Psoas muscle (tissue), 8 donors: Measurements from ENCODE around the gene TM7SF2. TPM values are rescaled to one million over a fixed set of nuclear protein-coding genes. Genes with fewer than 3 reads are reported as not detected.

ENCODE experiments used
- ATAC-seq, 4 donors: fragments of 200-7000 bp; cut with Tn5 transposase; one replicate each; pipeline ENCODE4 v1.9.1; 2020; ENCODE audit warnings: moderate library complexity in 3 of 4, mild to moderate bottlenecking in 2 of 4
- DNase-seq, 2 donors: peaks; one replicate each; pipeline ENCODE4 v3.0.0-alpha.2; 2020
- H3K27ac ChIP-seq: fragments of 200-600 bp; one replicate; pipeline ENCODE4 v1.8.0; 2022
- H3K27me3 ChIP-seq, 3 donors: fragments of 200-600 bp in 1 of 3; one replicate each; pipeline versions ENCODE4 v1.6.1 to v1.8.0; 2013 to 2022; ENCODE audit warnings: low read length in 2 of 3, mild to moderate bottlenecking in 2 of 3, moderate library complexity in 1 of 3; ENCODE audit not compliant: insufficient read depth in 3 of 3
- H3K36me3 ChIP-seq, 2 donors: fragments of 200-600 bp in 1 of 2; one replicate each; pipeline versions ENCODE4 v1.6.1 to v1.8.0; 2013 to 2022; ENCODE audit warnings: low read depth in 1 of 2, mild to moderate bottlenecking in 1 of 2, moderate library complexity in 1 of 2; ENCODE audit not compliant: insufficient read depth in 1 of 2
- H3K4me1 ChIP-seq: fragments of 200-600 bp; one replicate; pipeline ENCODE4 v1.8.0; 2022
- H3K4me3 ChIP-seq: fragments of 200-600 bp; one replicate; pipeline ENCODE4 v1.8.0; 2022; ENCODE audit warnings: mild to moderate bottlenecking
- H3K9me3 ChIP-seq: fragments of 200-600 bp; one replicate; pipeline ENCODE4 v1.8.0; 2022
- WGBS, 3 donors: extraction: QIAGEN DNeasy Blood & Tissue Kit; methylation state at CpG; one replicate each; pipeline versions ENCODE4 v1.1.6 to v1.1.7; 2013; 5-methylcytosine and 5-hydroxymethylcytosine counted together
- intact Hi-C, 2 donors: fragments of 100-400 bp; cut with DNase I; formaldehyde crosslinking; loops; one replicate each; pipeline versions ENCODE4 v1.11.0 to v1.14.2; 2022
- polyA plus RNA-seq, 3 donors: library from polyadenylated mRNA; stranded (reverse); fragments of 200-250 nt; gene quantifications; one replicate each; pipeline ENCODE4 v1.2.3, GENCODE V29; 2013
- total RNA-seq, 4 donors: library from RNA; stranded (reverse); fragmentation: NEBNext Ultra II Directional in 2 of 4; extraction: Animal tissue kit (Norgen Biotek cat#: 25700) in 2 of 4; gene quantifications; one replicate each; pipeline versions ENCODE4 v1.2.1 to v1.2.4, GENCODE V29; 2021 to 2023
- TF ChIP-seq, protein P1 (sequence below): fragments of 200-600 bp; IDR thresholded peaks from one replicate; pipeline ENCODE4 v1.8.0; 2022; ENCODE audit warnings: antibody characterized with exemption
- donor health status: healthy with polysubstance abuse.
- donor health status: DM: no; HTN: no; CAD: no; lungs with moderate emphysema.
- donor health status: Bipolar disorder and iron deficiency.
- donor health status: healthy.
- donor health status: DM: yes; HTN: yes; CAD: no.
- donor health status: DM: no; HTN: no; CAD: no.
- donor health status: DM: no; HTN: no; CAD: no.
- donor health status: DM: yes; HTN: yes; CAD: no.

Gene TM7SF2
- total and polyA plus RNA-seq, 7 donors: 3.2 to 13.5 (median 6.5) TPM

DNA sequence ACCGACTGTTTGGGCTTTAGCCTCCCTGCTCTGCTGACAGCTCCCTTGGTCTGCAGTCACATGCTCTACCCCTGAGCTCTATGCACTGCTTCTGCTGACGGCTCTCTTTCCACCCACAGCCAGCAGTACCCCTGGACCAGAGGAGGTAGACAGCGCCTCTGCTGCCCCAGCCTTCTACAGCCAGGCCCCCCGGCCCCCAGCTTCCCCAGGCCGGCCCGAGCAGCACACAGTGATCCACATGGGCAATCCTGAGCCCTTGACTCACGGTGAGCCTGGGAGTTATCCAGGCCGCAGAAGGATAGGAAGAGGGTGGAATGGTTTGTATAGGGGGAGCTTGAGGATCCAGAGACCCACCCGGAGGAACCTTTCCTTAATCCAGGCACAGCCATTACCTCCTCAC is 24.9 kb upstream of the TM7SF2 start:
- H3K9me3 ChIP-seq: no peaks in the 10 kb centered on the region
- ATAC-seq (no peak), DNase-seq (no peak)
- no peak overlapping the region for H3K4me3 ChIP-seq
- TF ChIP-seq, protein P1, sequence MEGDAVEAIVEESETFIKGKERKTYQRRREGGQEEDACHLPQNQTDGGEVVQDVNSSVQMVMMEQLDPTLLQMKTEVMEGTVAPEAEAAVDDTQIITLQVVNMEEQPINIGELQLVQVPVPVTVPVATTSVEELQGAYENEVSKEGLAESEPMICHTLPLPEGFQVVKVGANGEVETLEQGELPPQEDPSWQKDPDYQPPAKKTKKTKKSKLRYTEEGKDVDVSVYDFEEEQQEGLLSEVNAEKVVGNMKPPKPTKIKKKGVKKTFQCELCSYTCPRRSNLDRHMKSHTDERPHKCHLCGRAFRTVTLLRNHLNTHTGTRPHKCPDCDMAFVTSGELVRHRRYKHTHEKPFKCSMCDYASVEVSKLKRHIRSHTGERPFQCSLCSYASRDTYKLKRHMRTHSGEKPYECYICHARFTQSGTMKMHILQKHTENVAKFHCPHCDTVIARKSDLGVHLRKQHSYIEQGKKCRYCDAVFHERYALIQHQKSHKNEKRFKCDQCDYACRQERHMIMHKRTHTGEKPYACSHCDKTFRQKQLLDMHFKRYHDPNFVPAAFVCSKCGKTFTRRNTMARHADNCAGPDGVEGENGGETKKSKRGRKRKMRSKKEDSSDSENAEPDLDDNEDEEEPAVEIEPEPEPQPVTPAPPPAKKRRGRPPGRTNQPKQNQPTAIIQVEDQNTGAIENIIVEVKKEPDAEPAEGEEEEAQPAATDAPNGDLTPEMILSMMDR: no peak
- no peaks in the 10 kb centered on the region for H3K27me3 ChIP-seq
- peaks cover 23% of the 10 kb centered on the region for H3K4me1 ChIP-seq
- WGBS, 3 donors: 88 to 91% (median 90%) methylated on average over 9 of the region's 9 CpGs
- peaks cover 3 to 50% of the 10 kb centered on the region in 2 donors for H3K36me3 ChIP-seq
- H3K27ac ChIP-seq: no peak overlapping the region
- intact Hi-C loops: no loop called here

DNA sequence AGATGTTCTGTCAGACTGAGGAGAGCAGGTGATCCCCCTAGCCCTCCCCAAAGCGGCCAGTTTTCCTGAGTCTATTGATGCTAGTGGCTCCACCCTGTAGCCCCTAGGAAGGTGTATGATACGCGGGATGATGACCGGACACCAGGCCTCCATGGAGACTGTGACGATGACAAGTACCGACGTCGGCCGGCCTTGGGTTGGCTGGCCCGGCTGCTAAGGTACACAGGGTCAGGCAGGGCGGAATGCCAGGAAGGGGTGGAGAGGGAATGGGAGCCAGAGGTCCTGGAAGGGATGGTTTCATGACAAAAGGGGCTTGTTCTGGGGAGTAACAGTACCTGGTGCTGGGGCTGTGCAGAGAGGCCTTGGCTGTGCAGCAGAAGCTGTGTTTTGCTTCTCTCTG is 24.5 kb upstream of the TM7SF2 start:
- Histone ChIP-seq H3K4me3 (no peak overlapping the region), H3K36me3 (peaks cover 3 to 50% of the 10 kb centered on the region in 2 donors), H3K4me1 (peaks cover 23% of the 10 kb centered on the region), H3K27ac (no peak overlapping the region), H3K9me3 (no peaks in the 10 kb centered on the region), H3K27me3 (no peaks in the 10 kb centered on the region)
- ATAC-seq (no peak), DNase-seq (no peak)
- intact Hi-C loops: no loop called here
- WGBS, 3 donors: 84 to 91% (median 88%) methylated on average over 11 of the region's 11 CpGs
- TF ChIP-seq, protein P1: no peak

DNA sequence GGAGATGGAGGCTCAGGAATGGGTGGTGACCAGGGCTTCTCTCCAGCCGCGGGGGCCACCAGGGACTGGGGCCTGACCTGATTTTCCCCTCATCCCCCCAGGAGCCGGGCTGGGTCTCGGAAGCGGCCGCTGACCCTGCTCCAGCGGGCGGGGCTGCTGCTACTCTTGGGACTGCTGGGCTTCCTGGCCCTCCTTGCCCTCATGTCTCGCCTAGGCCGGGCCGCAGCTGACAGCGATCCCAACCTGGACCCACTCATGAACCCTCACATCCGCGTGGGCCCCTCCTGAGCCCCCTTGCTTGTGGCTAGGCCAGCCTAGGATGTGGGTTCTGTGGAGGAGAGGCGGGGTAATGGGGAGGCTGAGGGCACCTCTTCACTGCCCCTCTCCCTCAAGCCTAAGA is 23.8 kb upstream of the TM7SF2 start:
- intact Hi-C loops: no loop called here
- no peak for DNase-seq

DNA sequence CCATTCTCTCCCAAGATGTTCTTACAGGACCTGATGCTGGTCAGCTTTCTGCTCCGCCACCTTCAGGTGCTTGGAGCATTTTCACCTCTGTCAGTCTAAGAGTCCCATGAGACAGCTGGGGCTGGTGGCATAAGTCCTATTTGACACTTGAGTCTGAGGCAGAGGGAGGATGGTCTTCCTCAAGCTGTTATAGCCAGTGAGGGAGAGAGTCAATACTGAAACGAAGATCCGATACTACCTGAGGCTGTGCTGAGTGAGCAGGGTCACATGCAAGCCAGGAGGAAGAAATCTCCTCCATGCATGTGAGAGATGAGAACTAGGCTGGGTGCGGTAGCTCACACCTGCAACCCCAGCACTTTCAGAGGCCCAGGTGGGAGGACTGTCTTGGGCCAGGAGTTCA is 22.1 kb upstream of the TM7SF2 start:
- TF ChIP-seq, protein P1: no peak
- H3K36me3 ChIP-seq: peaks cover 3 to 50% of the 10 kb centered on the region in 2 donors
- no peak overlapping the region for H3K4me3 ChIP-seq
- no peaks in the 10 kb centered on the region for H3K9me3 ChIP-seq
- no peaks in the 10 kb centered on the region for H3K27me3 ChIP-seq
- DNase-seq: no peak
- H3K4me1 ChIP-seq: peaks cover 12% of the 10 kb centered on the region
- WGBS, 3 donors: 92 to 95% (median 94%) methylated on average over 4 of the region's 4 CpGs
- H3K27ac ChIP-seq: no peak overlapping the region
- intact Hi-C loops: no loop called here
- ATAC-seq: no peak

More for the DNA sequence above, 23.8 kb upstream of the TM7SF2 start:
- H3K9me3 ChIP-seq: no peaks in the 10 kb centered on the region
- no peaks in the 10 kb centered on the region for H3K27me3 ChIP-seq
- H3K4me3 ChIP-seq: no peak overlapping the region
- TF ChIP-seq, protein P1: no peak
- no peak overlapping the region for H3K27ac ChIP-seq
- H3K4me1 ChIP-seq: peaks cover 23% of the 10 kb centered on the region
- WGBS, 3 donors: 89 to 91% (median 90%) methylated on average over 15 of the region's 15 CpGs
- no peak for ATAC-seq
- H3K36me3 ChIP-seq: peaks cover 3 to 50% of the 10 kb centered on the region in 2 donors

DNA sequence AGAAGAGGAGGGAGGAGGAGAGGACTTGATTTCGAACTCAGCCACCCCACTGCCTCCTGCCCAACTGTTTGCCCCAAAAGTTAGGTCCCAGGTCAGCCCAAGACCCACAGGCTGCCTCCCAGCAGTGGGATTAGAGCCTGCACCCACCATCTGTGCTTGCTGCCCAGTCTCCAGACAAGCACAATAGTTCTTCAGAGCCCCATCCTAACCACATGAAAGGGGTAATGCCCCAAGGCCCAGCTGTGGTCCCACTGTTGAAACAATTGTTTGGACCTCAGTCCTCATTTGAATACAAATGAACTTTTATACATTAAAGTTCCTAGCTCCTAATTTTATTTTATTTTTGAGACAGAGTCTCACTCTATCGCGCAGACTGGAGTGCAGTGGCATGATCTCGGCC is 21.0 kb upstream of the TM7SF2 start:
- Histone ChIP-seq H3K27ac (no peak overlapping the region), H3K9me3 (no peaks in the 10 kb centered on the region), H3K4me1 (peaks cover 2% of the 10 kb centered on the region), H3K36me3 (peaks cover 3 to 43% of the 10 kb centered on the region in 2 donors), H3K4me3 (no peak overlapping the region), H3K27me3 (no peaks in the 10 kb centered on the region)
- TF ChIP-seq, protein P1: no peak
- intact Hi-C loops: no loop called here
- WGBS, 3 donors: 93 to 95% (median 94%) methylated on average over 4 of the region's 4 CpGs
- DNase-seq: no peak
- no peak for ATAC-seq
